Endothelial cell (in vitro differentiated cells): ENCODE results near the gene NRXN3. TPM values are rescaled to one million over a fixed set of nuclear protein-coding genes. Genes with fewer than 3 reads are reported as not detected.

Source experiments
- DNase-seq: peaks from one replicate; pipeline ENCODE4 v3.0.0; 2021; ENCODE audit warnings: low spot score
- H3K27ac Mint-ChIP-seq: one replicate; pipeline ENCODE4 v1.8.0; 2021; ENCODE audit warnings: mixed read lengths, inconsistent platforms; ENCODE audit not compliant: unreplicated experiment
- H3K27me3 Mint-ChIP-seq: one replicate; pipeline ENCODE4 v1.8.0; 2021; ENCODE audit warnings: mild to moderate bottlenecking, moderate library complexity, mixed read lengths, inconsistent platforms; ENCODE audit not compliant: unreplicated experiment
- H3K36me3 Mint-ChIP-seq: one replicate; pipeline ENCODE4 v1.8.0; 2021; ENCODE audit warnings: mild to moderate bottlenecking, low read depth, mixed read lengths, inconsistent platforms; ENCODE audit not compliant: unreplicated experiment
- H3K4me1 Mint-ChIP-seq: one replicate; pipeline ENCODE4 v1.8.0; 2021; ENCODE audit warnings: mild to moderate bottlenecking, mixed read lengths, inconsistent platforms; ENCODE audit not compliant: unreplicated experiment
- H3K4me3 Mint-ChIP-seq: one replicate; pipeline ENCODE4 v1.8.0; 2021; ENCODE audit warnings: mild to moderate bottlenecking, mixed read lengths, inconsistent platforms; ENCODE audit not compliant: unreplicated experiment
- H3K9me3 Mint-ChIP-seq: one replicate; pipeline ENCODE4 v1.8.0; 2021; ENCODE audit warnings: mixed read lengths, inconsistent platforms; ENCODE audit not compliant: unreplicated experiment
- total RNA-seq: library from RNA; stranded (reverse); fragmentation: NEBNext Ultra II Directional; extraction: Animal tissue kit (Norgen Biotek cat#: 25700); gene quantifications from one replicate; pipeline ENCODE4 v1.2.1, GENCODE V29; 2021; ENCODE audit not compliant: unreplicated experiment
- TF ChIP-seq, protein P1 (sequence below): fragments of 200-600 bp; sonication (generic); IDR thresholded peaks from one replicate; pipeline ENCODE4 v1.5.0; 2021; ENCODE audit warnings: antibody characterized with exemption; ENCODE audit not compliant: unreplicated experiment

Gene NRXN3
- total RNA-seq, 1 donor from 2014 or later = 2.3 TPM

GRCh38 chr14:78154827-78155226, 15.3 kb upstream of the NRXN3 start:
- no peak overlapping the region for H3K27ac Mint-ChIP-seq
- DNase-seq = no peak

DNA sequence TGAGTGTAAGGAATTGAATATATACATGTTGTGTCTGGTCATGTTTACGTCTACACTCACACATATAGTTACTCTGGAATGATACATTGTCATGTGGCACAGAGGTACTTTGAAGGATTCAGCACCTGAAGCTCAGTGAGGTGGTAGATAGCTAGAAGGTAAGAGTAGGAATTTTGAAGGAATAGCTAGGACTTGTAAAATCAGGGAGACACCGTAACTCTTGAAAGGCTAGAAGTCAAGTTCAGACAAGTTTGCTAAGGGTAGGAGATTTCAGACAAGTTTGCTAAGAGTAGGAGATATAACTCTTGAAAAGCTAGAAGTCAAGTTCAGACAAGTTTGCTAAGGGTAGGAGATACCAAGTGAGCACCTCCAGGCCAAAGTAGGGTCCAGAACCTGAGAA, 14.0 kb upstream of the NRXN3 start:
- Mint-ChIP-seq H3K36me3 (no peaks in the 10 kb centered on the region), H3K4me1 (peaks cover 18% of the 10 kb centered on the region), H3K4me3 (no peak overlapping the region), H3K27me3 (no peaks in the 10 kb centered on the region), H3K27ac (no peak overlapping the region), H3K9me3 (no peaks in the 10 kb centered on the region)
- TF ChIP-seq, protein P1, sequence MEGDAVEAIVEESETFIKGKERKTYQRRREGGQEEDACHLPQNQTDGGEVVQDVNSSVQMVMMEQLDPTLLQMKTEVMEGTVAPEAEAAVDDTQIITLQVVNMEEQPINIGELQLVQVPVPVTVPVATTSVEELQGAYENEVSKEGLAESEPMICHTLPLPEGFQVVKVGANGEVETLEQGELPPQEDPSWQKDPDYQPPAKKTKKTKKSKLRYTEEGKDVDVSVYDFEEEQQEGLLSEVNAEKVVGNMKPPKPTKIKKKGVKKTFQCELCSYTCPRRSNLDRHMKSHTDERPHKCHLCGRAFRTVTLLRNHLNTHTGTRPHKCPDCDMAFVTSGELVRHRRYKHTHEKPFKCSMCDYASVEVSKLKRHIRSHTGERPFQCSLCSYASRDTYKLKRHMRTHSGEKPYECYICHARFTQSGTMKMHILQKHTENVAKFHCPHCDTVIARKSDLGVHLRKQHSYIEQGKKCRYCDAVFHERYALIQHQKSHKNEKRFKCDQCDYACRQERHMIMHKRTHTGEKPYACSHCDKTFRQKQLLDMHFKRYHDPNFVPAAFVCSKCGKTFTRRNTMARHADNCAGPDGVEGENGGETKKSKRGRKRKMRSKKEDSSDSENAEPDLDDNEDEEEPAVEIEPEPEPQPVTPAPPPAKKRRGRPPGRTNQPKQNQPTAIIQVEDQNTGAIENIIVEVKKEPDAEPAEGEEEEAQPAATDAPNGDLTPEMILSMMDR = no peak
- no peak for DNase-seq

More at GRCh38 chr14:78154827-78155226, 15.3 kb upstream of the NRXN3 start:
- Mint-ChIP-seq H3K27me3 (no peaks in the 10 kb centered on the region), H3K36me3 (no peaks in the 10 kb centered on the region), H3K4me3 (no peak overlapping the region), H3K9me3 (no peaks in the 10 kb centered on the region), H3K4me1 (peaks cover 22% of the 10 kb centered on the region)
- TF ChIP-seq, protein P1 = no peak

GRCh38 chr14:78157494-78158437, 12.4 kb upstream of the NRXN3 start:
- Mint-ChIP-seq H3K27me3 (no peaks in the 10 kb centered on the region), H3K4me1 (peaks cover 18% of the 10 kb centered on the region), H3K9me3 (no peaks in the 10 kb centered on the region), H3K4me3 (no peak overlapping the region), H3K36me3 (no peaks in the 10 kb centered on the region), H3K27ac (no peak overlapping the region)
- peak; percentile 78 for DNase-seq
- TF ChIP-seq, protein P1 = no peak

- Mint-ChIP-seq H3K27ac (no peak overlapping the region), H3K4me3 (no peak overlapping the region), H3K9me3 (no peaks in the 10 kb centered on the region), H3K27me3 (no peaks in the 10 kb centered on the region), H3K4me1 (peaks cover 14% of the 10 kb centered on the region), H3K36me3 (no peaks in the 10 kb centered on the region)
- no peak for DNase-seq
- TF ChIP-seq, protein P1 = no peak
Observed at GRCh38 chr14:78162202-78162601, 8.0 kb upstream of the NRXN3 start.

- no peaks in the 10 kb centered on the region for H3K27me3 Mint-ChIP-seq
- H3K4me3 Mint-ChIP-seq = no peak overlapping the region
- H3K9me3 Mint-ChIP-seq = no peaks in the 10 kb centered on the region
- TF ChIP-seq, protein P1 = peak; percentile 65
- H3K4me1 Mint-ChIP-seq = peaks cover 11% of the 10 kb centered on the region
- H3K27ac Mint-ChIP-seq = no peak overlapping the region
- H3K36me3 Mint-ChIP-seq = no peaks in the 10 kb centered on the region
- DNase-seq = peak; percentile 75
Observed at GRCh38 chr14:78164226-78164853, 5.8 kb upstream of the NRXN3 start.
